Measurements from ENCODE around the gene GPD2. TPM values are rescaled to one million over a fixed set of nuclear protein-coding genes. Genes with fewer than 3 reads are reported as not detected.

GPD2 gene
- total and polyA plus RNA-seq, 5 donors = 6.0 to 22.3 (median 16.0) TPM

- no peaks in the 10 kb centered on the region for H3K4me1 ChIP-seq (ENCODE audit: control insufficient read depth, insufficient read depth, low read length)
- no peak for ATAC-seq
- 81% methylated on average over 2 of the region's 2 CpGs for WGBS
- H3K4me3 ChIP-seq (ENCODE audit: low read length) = no peak overlapping the region
- intact Hi-C loops (cut with DNase I) = no loop called here
- no peaks in the 10 kb centered on the region for H3K9me3 ChIP-seq (ENCODE audit: control insufficient read depth, low read length)
- no peak for DNase-seq
- H3K27ac ChIP-seq (ENCODE audit: low read length) = no peak overlapping the region
- no peaks in the 10 kb centered on the region for H3K27me3 ChIP-seq (ENCODE audit: control insufficient read depth, insufficient read depth)
Measured at GRCh38 chr2:156532989-156533388, 96.8 kb downstream of the GPD2 start.

GRCh38 chr2:156536534-156536933 lies 100.4 kb downstream of the GPD2 start:
- Histone ChIP-seq H3K27me3 (ENCODE audit: control insufficient read depth, insufficient read depth) (no peaks in the 10 kb centered on the region), H3K4me1 (ENCODE audit: control insufficient read depth, insufficient read depth, low read length) (no peaks in the 10 kb centered on the region), H3K9me3 (ENCODE audit: control insufficient read depth, low read length) (no peaks in the 10 kb centered on the region), H3K4me3 (ENCODE audit: low read length) (no peak overlapping the region), H3K27ac (ENCODE audit: low read length) (no peak overlapping the region)
- no peak for DNase-seq
- intact Hi-C loops (cut with DNase I) = no loop called here
- WGBS = 91% methylated on average over 2 of the region's 2 CpGs
- ATAC-seq = no peak

- no peaks in the 10 kb centered on the region for H3K27me3 ChIP-seq (ENCODE audit: control insufficient read depth, insufficient read depth)
- no peak overlapping the region for H3K27ac ChIP-seq (ENCODE audit: low read length)
- ATAC-seq (no peak), DNase-seq (no peak)
- no peaks in the 10 kb centered on the region for H3K9me3 ChIP-seq (ENCODE audit: control insufficient read depth, low read length)
- H3K4me1 ChIP-seq (ENCODE audit: control insufficient read depth, insufficient read depth, low read length) = no peaks in the 10 kb centered on the region
- WGBS = 74% methylated on average over 4 of the region's 4 CpGs
- H3K4me3 ChIP-seq (ENCODE audit: low read length) = no peak overlapping the region
- intact Hi-C loops (cut with DNase I) = no loop called here
Measured at GRCh38 chr2:156537141-156537540, 101.0 kb downstream of the GPD2 start.

GRCh38 chr2:156538083-156538504 lies 101.9 kb downstream of the GPD2 start:
- DNase-seq (no peak), ATAC-seq (no peak)
- Histone ChIP-seq H3K27ac (ENCODE audit: low read length) (no peak overlapping the region), H3K4me3 (ENCODE audit: low read length) (no peak overlapping the region), H3K9me3 (ENCODE audit: control insufficient read depth, low read length) (no peaks in the 10 kb centered on the region), H3K4me1 (ENCODE audit: control insufficient read depth, insufficient read depth, low read length) (no peaks in the 10 kb centered on the region), H3K27me3 (ENCODE audit: control insufficient read depth, insufficient read depth) (no peaks in the 10 kb centered on the region)
- 97% methylated on average over 2 of the region's 2 CpGs for WGBS
- intact Hi-C loops (cut with DNase I) = no loop called here

- ATAC-seq (no peak), DNase-seq (no peak)
- Histone ChIP-seq H3K27ac (ENCODE audit: low read length) (no peak overlapping the region), H3K27me3 (ENCODE audit: control insufficient read depth, insufficient read depth) (no peaks in the 10 kb centered on the region), H3K9me3 (ENCODE audit: control insufficient read depth, low read length) (no peaks in the 10 kb centered on the region), H3K4me3 (ENCODE audit: low read length) (no peak overlapping the region), H3K4me1 (ENCODE audit: control insufficient read depth, insufficient read depth, low read length) (no peaks in the 10 kb centered on the region)
- intact Hi-C loops (cut with DNase I) = no loop called here
- 83% methylated on average over 4 of the region's 4 CpGs for WGBS
Measured at GRCh38 chr2:156539086-156539860, 103.1 kb downstream of the GPD2 start.

- Histone ChIP-seq H3K9me3 (ENCODE audit: control insufficient read depth, low read length) (no peaks in the 10 kb centered on the region), H3K27ac (ENCODE audit: low read length) (no peak overlapping the region), H3K27me3 (ENCODE audit: control insufficient read depth, insufficient read depth) (no peaks in the 10 kb centered on the region), H3K4me3 (ENCODE audit: low read length) (no peak overlapping the region), H3K4me1 (ENCODE audit: control insufficient read depth, insufficient read depth, low read length) (no peaks in the 10 kb centered on the region)
- DNase-seq = no peak
- 64% methylated on average over 1 of the region's 1 CpG for WGBS
- no peak for ATAC-seq
- intact Hi-C loops (cut with DNase I) = no loop called here
Measured at GRCh38 chr2:156540706-156541105, 104.5 kb downstream of the GPD2 start.

GRCh38 chr2:156541229-156541628 lies 105.0 kb downstream of the GPD2 start:
- Histone ChIP-seq H3K27ac (ENCODE audit: low read length) (no peak overlapping the region), H3K4me3 (ENCODE audit: low read length) (no peak overlapping the region), H3K9me3 (ENCODE audit: control insufficient read depth, low read length) (no peaks in the 10 kb centered on the region), H3K27me3 (ENCODE audit: control insufficient read depth, insufficient read depth) (no peaks in the 10 kb centered on the region), H3K4me1 (ENCODE audit: control insufficient read depth, insufficient read depth, low read length) (no peaks in the 10 kb centered on the region)
- no peak for DNase-seq
- intact Hi-C loops (cut with DNase I) = no loop called here
- no peak for ATAC-seq

GRCh38 chr2:156541706-156542105 lies 105.5 kb downstream of the GPD2 start:
- no peak for ATAC-seq
- Histone ChIP-seq H3K9me3 (ENCODE audit: control insufficient read depth, low read length) (no peaks in the 10 kb centered on the region), H3K4me3 (ENCODE audit: low read length) (no peak overlapping the region), H3K27me3 (ENCODE audit: control insufficient read depth, insufficient read depth) (no peaks in the 10 kb centered on the region), H3K4me1 (ENCODE audit: control insufficient read depth, insufficient read depth, low read length) (no peaks in the 10 kb centered on the region), H3K27ac (ENCODE audit: low read length) (no peak overlapping the region)
- intact Hi-C loops (cut with DNase I) = no loop called here
- no peak for DNase-seq
- WGBS = 58% methylated on average over 2 of the region's 2 CpGs

- Histone ChIP-seq H3K4me3 (ENCODE audit: low read length) (no peak overlapping the region), H3K27me3 (ENCODE audit: control insufficient read depth, insufficient read depth) (no peaks in the 10 kb centered on the region), H3K9me3 (ENCODE audit: control insufficient read depth, low read length) (no peaks in the 10 kb centered on the region), H3K4me1 (ENCODE audit: control insufficient read depth, insufficient read depth, low read length) (no peaks in the 10 kb centered on the region), H3K27ac (ENCODE audit: low read length) (no peak overlapping the region)
- DNase-seq = no peak
- ATAC-seq = no peak
- WGBS = 59% methylated on average over 3 of the region's 3 CpGs
- intact Hi-C loops (cut with DNase I) = no loop called here
Measured at GRCh38 chr2:156548413-156548812, 112.2 kb downstream of the GPD2 start.

GRCh38 chr2:156553714-156554442 lies 117.7 kb downstream of the GPD2 start:
- Histone ChIP-seq H3K4me3 (ENCODE audit: low read length) (no peak overlapping the region), H3K27ac (ENCODE audit: low read length) (no peak overlapping the region), H3K27me3 (ENCODE audit: control insufficient read depth, insufficient read depth) (no peaks in the 10 kb centered on the region), H3K4me1 (ENCODE audit: control insufficient read depth, insufficient read depth, low read length) (no peaks in the 10 kb centered on the region), H3K9me3 (ENCODE audit: control insufficient read depth, low read length) (no peaks in the 10 kb centered on the region)
- intact Hi-C loops (cut with DNase I) = no loop called here
- ATAC-seq (no peak), DNase-seq (no peak)

- intact Hi-C loops (cut with DNase I) = no loop called here
- WGBS = 86% methylated on average over 3 of the region's 3 CpGs
- H3K9me3 ChIP-seq (ENCODE audit: control insufficient read depth, low read length) = no peaks in the 10 kb centered on the region
Measured at GRCh38 chr2:156561326-156561725, 125.1 kb downstream of the GPD2 start.

More at GRCh38 chr2:156561326-156561725, 125.1 kb downstream of the GPD2 start:
- ATAC-seq (no peak), DNase-seq (no peak)
- Histone ChIP-seq H3K4me3 (ENCODE audit: low read length) (no peak overlapping the region), H3K27me3 (ENCODE audit: control insufficient read depth, insufficient read depth) (no peaks in the 10 kb centered on the region), H3K4me1 (ENCODE audit: control insufficient read depth, insufficient read depth, low read length) (no peaks in the 10 kb centered on the region), H3K27ac (ENCODE audit: low read length) (no peak overlapping the region)

Measured in right cardiac atrium (tissue), 5 donors.